ENCODE results near the gene CLEC3B.

Gene CLEC3B

GRCh38 chr3:45084361-45084760 is 58.3 kb downstream of the CLEC3B start:
- no peak for TF ChIP-seq CTCF (IDR thresholded peaks at IDR 0.05; ENCODE audit: insufficient read depth, missing control alignments)
- no peak for FAIRE-seq

DNA sequence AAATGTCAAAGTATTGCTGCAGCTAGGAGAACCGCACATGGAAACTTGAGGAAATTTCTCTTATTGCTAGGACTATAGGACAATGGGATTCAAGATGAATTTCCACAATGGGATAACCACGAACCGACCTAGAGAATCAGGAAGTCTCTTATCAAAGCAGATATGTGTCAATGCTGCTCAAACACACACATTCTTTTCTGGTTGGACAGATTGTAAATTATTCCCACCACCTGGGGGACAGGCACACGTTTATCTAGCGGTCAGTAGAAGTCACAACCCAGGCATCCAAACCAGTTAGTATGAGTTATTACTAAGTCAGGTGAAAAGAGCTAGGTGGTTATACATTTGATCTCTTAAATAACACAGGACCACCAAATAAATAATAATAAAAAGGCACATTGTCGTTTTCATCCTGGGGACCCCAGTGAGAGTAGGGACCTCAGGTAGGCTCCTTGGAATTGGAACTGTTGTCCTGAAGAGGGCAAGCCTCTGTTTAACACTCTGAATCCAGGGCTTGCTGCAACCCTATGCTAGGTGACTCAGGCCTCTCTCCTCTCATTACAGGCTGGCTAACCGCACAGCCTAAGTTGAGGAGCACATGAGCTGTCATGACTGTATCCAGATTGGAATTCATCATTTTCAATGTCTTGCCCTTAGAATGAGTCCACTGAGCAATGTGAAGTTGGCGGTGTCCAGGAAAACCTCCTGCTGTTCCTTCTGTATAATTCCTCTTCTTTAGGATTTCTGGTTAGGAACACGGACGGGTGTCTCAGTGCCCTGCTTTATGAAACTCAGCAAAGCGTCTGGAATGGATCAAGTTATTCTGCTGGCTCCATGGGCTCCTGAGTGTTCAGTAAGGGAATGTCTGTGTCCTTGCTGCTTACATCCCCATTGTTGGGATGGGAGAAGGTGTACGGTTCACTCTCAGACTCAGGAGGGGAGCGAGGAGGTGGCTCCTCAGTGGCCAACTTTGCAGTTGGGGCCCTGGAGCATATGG is 59.0 kb downstream of the CLEC3B start:
- TF ChIP-seq CTCF (IDR thresholded peaks at IDR 0.05; ENCODE audit: insufficient read depth, missing control alignments) = no peak
- FAIRE-seq (no peak), DNase-seq (ENCODE audit: insufficient read length, low spot score) (no peak)

More at GRCh38 chr3:45084361-45084760, 58.3 kb downstream of the CLEC3B start:
- no peak for DNase-seq (ENCODE audit: insufficient read length, low spot score)
